Measurements from ENCODE around the gene DCLK2.

DCLK2 gene

GRCh38 chr4:150123087-150123486 lies 44.8 kb downstream of the DCLK2 start:
- no peak for DNase-seq

DNA sequence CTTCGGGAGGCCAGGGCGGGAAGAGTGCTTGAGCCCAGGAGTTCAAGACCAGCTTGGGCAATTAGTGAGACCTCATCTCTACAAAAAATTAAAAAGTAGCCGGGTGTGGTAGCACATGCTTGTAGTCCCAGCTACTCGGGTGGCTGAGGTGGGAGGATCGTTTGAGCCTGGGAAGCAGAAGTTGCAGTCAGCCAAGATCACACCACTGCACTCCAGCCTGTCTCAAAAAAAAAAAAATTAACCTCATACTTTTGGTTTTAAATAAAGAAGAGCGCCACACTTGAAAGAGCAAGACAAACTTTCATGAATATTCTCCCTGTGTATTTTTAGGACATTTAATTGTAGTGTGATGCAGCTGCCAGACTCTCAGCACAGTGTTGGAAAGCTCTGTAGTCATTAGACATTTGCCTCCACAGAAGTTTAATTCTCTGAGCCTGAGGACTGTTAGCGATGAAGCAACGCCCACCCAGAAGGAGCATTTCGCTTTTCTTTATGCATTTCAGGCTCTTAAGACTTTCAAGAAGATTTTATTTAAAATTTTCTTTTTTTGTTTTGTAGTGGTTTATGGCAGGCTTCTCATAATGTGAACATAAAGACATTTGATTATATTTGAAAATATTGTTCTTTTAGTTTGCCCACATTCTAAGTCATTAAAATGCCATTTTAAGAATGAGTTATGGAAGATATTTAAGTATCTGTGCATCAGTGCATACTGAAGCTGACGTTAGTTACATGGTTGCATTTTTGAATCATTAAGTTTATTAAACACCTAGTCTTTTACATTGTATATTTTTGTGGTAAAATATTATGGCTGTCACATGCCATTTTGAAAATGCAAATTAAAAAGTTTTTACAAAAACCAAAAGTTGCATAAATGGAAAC lies 45.8 kb downstream of the DCLK2 start:
- DNase-seq, result no peak

GRCh38 chr4:150126201-150126863 lies 48.1 kb downstream of the DCLK2 start:
- no peak for DNase-seq

DNA sequence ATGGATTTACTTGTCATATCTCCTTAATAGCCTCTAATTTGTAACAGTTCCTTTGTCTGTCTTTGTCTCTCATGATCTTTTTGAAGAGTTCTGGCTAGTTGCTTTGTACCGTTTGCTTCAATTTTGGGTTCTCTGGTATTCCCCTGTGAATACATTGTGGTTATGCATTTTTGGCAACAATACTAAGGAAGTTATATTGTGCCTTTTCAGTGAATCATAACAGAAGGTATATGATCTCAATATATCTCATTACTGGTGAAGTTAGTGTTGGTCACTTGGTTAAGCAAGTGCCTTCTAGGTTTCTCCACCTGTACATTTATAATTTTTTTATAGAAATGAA lies 48.6 kb downstream of the DCLK2 start:
- no peak for DNase-seq

DNA sequence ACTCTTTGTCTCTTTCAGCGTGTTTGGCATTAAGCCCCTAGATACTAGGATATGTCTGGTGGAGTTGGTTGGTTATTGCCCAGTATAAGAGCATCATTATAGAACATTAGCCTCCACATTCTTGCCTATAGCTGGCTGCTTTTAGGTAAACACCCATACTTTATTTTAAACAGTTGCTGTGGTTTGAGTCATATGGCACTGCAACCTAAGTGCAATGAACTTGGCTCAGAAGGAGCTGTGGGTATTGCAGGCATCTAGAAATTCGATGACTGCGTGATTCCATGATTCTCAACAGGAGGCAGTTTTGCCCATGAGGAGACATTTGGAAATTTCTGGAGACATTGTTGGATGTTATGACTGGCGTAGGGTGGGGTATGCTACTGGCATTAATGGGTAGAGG lies 49.5 kb downstream of the DCLK2 start:
- DNase-seq, result no peak

GRCh38 chr4:150130933-150131332 lies 52.7 kb downstream of the DCLK2 start:
- no peak for DNase-seq

GRCh38 chr4:150131581-150132228 lies 53.5 kb downstream of the DCLK2 start:
- DNase-seq, result no peak

DNA sequence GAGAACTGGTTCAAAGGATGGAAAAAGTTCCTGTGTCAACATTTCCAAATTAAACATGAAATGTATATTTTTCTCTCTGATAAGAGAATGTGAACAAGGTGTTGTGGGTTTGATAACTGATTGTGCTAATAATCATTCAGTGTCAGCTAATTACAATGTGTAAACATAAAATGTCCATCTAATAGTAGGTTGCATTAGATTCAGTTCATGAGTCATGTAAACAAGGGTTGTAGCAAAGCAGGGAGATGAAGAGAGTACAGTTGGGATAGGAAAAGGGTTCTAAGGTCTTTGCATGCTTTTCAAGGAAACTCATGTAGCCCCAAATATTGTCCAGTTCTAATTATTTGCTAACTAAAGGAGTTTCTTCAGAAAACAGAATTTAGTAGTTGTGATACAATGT lies 55.4 kb downstream of the DCLK2 start:
- DNase-seq, result no peak

DNA sequence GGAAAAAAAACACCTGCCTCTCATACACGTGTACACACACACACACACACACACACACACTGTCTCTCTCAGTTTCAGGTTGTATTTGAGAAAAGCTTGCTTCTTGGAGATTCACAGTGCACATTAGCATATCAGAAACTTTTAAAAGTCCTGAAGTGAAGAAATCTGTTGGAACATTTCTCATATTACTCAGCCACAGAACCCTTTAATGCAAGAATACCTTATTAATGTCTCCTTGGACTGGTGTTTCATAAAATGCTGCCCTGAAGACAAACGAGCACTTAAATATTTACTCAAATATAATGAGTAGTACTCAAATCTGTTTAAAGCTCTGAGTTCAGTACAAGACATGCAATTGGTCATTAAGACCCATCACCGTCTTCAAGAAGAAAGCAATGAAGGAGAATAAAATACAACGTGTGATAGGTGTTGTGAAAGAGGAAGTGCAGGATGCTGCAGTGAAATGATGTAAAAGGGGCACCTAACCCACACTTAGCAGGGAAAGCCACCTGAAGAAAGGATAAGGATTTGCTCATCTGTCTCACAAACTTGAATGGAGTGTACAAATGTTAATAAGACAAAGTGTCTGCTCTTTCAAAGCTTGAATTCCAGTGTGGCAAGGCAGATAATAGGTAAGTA lies 57.0 kb downstream of the DCLK2 start:
- DNase-seq, result no peak

- no peak for DNase-seq
These were observed 57.8 kb downstream of the DCLK2 start for GRCh38 chr4:150136036-150136435.

- DNase-seq, result no peak
These were observed 58.2 kb downstream of the DCLK2 start for GRCh38 chr4:150136481-150136880.

- no peak for DNase-seq
These were observed 61.1 kb downstream of the DCLK2 start for GRCh38 chr4:150139297-150139865.

DNA sequence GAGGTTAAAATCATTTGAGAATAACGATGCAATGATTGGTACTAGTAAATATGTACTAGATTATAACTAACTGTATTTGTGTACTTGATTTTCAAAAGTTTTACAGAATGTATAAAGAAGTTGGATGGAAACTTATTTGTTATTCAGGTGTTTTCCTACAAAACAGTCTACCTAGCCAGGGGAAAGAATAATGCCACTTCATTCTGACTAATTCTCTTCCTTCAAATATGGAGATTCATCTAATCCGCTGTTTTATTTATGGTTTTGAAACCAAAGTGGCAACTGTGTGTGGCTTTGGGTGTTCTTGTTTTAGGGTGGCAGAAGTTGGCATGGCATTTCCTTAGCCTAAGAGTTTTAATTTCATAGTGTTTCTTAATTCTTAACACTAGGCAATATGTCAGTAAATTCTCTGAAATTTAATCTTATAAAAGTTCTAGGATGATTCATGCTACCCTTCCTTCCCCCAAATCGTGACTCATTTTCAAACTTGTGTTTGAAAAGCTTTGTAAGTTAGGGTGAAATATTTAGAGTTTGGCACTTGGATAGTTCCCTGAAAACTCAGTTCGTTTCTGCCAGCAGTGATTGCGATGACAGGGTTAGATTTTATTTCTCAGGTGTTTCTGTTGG lies 62.6 kb downstream of the DCLK2 start:
- DNase-seq, result no peak

DNA sequence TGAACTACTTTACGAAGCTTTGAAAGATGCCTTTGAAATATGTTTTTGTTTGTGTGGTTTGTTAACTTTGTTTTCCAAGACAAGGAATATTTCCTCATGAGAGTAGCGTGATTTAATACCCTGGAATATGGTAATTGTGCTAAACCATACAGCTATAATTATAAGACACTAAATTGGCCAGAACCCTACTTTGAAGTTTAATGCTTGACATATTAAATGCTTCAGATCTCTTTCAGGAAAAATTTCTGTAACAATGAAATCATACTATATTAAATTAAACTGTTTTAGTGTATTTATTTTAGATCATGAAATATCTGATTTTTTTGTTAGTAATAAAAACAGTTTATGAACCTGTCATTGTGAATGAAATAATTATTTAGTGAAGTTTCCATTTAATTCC lies 63.5 kb downstream of the DCLK2 start:
- no peak for DNase-seq

GRCh38 chr4:150142831-150143230 lies 64.6 kb downstream of the DCLK2 start:
- no peak for DNase-seq

GRCh38 chr4:150145090-150145945 lies 67.1 kb downstream of the DCLK2 start:
- no peak for DNase-seq

DNA sequence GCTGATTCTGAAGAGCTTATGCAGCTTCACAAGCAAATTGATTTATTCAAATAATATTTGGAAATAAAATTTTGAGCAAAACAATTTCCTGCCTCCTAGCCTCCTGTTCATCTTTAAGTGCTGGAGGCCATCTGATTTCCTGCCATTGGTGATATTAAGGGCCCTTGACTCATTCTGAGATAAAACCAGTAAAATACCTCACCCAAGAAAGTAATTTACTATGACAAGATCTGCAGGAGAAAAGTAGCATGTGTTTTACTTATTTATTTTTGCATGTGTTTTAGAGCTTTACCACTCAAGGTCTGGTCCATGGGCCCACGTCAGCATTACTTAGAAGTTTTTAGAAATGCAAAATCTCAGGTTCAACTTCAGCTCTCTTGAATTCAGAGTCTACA lies 67.7 kb downstream of the DCLK2 start:
- no peak for DNase-seq

DNA sequence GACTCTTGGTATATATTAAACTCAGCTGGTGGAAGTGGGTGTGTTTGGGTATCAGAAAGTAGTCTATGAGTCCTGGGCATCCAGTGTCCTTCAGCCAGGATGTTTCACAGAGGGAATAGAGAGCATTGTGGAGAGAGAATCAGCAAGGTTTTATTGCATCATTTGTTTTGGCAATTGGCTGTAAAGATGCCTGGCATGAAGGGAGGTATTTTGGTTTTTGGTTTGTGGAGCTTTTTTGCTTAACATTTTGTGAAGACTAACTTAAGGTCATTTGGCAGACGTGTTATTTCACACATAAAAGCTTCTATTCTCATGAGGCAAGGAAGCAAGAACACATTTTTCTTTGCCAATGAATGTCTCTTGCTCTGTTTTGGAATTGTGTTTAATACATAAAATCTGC lies 71.1 kb downstream of the DCLK2 start:
- no peak for DNase-seq

GRCh38 chr4:150150629-150151062 lies 72.4 kb downstream of the DCLK2 start:
- DNase-seq, result no peak

DNA sequence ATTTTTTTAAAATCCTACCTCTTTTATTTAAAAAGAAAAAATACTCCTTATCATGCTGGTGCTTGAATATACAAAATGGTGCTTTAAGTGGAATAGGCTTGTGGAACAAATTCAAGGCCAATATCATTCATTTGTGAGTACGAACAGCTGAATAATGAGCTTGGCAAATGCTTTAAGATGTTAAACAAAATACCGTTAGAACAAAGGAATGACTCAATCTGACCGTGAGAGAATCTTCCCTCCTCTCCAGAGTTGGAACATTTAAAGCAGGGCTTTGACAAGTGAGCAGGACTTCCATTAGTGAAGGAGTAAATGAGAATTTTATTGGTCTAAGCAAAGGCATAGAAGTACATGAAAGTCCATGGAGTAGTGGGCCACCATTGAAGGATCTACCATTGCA lies 74.5 kb downstream of the DCLK2 start:
- no peak for DNase-seq

- no peak for DNase-seq
These were observed 77.1 kb downstream of the DCLK2 start for GRCh38 chr4:150155391-150155790.

DNA sequence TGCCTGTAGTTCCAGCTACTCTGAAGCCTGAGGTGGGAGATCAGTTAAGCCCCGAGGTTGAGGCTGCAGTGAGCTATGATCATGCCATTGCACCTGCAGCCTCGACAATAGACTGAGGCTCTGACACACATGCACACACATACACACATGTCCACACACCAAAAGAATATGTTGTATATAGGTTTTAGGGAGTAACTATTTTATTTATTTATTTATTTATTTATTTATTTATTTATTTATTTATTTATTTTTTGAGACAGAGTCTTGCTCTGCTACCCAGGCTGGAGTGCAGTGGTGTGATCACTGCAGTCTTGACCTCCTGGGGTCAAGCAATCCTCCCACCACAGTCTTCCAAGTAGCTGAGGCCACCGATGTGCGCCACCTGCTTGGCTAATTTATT lies 78.3 kb downstream of the DCLK2 start:
- DNase-seq, result no peak
